ENCODE data around the gene TMEM270. TPM values are rescaled to one million over a fixed set of nuclear protein-coding genes. Genes with fewer than 3 reads are reported as not detected.

Gene TMEM270
- polyA plus RNA-seq, 1 of the 3 experiments (the other 2 are of a cell fraction): 0.71 TPM

DNA sequence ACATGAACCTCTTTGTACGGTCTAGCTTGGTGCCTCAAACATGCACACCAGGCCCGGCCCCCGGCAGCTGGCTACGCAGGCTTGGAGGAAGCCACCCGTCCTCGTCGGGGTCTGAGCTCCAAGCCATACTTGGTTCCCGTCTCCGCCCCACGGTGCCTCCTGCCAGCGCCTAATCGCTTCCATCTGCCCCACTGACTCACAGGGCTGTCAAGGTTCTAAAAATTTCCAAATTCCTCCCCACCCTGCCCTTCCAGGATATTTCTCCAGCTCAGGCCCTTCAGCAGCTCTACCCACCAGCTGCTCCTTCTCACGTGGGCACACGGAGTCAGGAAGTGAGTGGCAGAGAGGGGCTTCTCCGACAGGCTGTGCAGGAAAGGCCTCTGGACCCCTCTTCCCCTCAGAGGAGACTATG is 38.8 kb downstream of the TMEM270 start (continued):
- TF ChIP-seq, protein P1, sequence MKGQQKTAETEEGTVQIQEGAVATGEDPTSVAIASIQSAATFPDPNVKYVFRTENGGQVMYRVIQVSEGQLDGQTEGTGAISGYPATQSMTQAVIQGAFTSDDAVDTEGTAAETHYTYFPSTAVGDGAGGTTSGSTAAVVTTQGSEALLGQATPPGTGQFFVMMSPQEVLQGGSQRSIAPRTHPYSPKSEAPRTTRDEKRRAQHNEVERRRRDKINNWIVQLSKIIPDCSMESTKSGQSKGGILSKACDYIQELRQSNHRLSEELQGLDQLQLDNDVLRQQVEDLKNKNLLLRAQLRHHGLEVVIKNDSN (IDR thresholded peaks at IDR 0.05; ENCODE audit: borderline replicate concordance, low read depth): peak; percentile 85; the same call in 1 of the 2 replicates
- TF ChIP-seq, protein P2, sequence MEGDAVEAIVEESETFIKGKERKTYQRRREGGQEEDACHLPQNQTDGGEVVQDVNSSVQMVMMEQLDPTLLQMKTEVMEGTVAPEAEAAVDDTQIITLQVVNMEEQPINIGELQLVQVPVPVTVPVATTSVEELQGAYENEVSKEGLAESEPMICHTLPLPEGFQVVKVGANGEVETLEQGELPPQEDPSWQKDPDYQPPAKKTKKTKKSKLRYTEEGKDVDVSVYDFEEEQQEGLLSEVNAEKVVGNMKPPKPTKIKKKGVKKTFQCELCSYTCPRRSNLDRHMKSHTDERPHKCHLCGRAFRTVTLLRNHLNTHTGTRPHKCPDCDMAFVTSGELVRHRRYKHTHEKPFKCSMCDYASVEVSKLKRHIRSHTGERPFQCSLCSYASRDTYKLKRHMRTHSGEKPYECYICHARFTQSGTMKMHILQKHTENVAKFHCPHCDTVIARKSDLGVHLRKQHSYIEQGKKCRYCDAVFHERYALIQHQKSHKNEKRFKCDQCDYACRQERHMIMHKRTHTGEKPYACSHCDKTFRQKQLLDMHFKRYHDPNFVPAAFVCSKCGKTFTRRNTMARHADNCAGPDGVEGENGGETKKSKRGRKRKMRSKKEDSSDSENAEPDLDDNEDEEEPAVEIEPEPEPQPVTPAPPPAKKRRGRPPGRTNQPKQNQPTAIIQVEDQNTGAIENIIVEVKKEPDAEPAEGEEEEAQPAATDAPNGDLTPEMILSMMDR (IDR thresholded peaks at IDR 0.05): no peak
- peak; percentile 38; the same call in 1 of the 2 replicates for TF ChIP-seq TAF1 (IDR thresholded peaks at IDR 0.05; ENCODE audit: borderline replicate concordance, low read depth, low read length)
- no peak for TF ChIP-seq YY1 (IDR thresholded peaks at IDR 0.05; ENCODE audit: low read depth)
- peak; percentile 90; the same call in 1 of the 2 replicates for TF ChIP-seq MEF2A (IDR thresholded peaks at IDR 0.05; ENCODE audit: borderline replicate concordance, low read depth)
- peak; percentile 97 for TF ChIP-seq FOSL2 (IDR thresholded peaks at IDR 0.05; ENCODE audit: borderline replicate concordance, low read depth)
- TF ChIP-seq NFIC (IDR thresholded peaks at IDR 0.05; ENCODE audit: borderline replicate concordance): peak; percentile 97
- TF ChIP-seq, protein P3, sequence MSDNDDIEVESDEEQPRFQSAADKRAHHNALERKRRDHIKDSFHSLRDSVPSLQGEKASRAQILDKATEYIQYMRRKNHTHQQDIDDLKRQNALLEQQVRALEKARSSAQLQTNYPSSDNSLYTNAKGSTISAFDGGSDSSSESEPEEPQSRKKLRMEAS (IDR thresholded peaks at IDR 0.05; ENCODE audit: low read depth): peak; percentile 88
- no peak for TF ChIP-seq CHD2 (IDR thresholded peaks at IDR 0.05; ENCODE audit: low read length, partially characterized antibody)
- peak; percentile 91; the same call in 1 of the 2 replicates for TF ChIP-seq SIN3A (IDR thresholded peaks at IDR 0.05; ENCODE audit: borderline replicate concordance, low read depth, low read length)
- no peak for TF ChIP-seq GABPA (IDR thresholded peaks at IDR 0.05; ENCODE audit: low read depth)

DNA sequence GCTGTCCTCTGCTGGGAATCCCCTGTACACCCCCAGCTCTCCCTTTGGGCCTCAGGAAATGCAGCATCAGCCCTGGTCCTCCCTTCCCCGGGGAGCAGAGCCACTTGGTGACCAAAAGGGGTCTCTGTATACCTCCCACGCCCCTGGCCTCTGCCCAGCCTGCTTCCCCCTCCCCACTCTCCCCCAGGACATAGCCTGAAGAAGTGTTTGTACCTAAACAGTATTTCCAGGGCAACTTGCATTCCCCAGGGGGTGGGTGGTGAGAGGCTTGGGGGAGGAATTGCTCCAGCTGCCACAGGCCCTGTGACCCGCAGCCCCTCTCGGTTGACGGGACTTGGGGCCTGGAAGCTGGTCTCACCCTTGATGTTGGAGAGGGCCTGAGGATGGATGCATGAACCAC is 39.3 kb downstream of the TMEM270 start:
- WGBS (ENCODE audit: low lambda C conversion rate): 73% methylated on average over 5 of the region's 5 CpGs
- no peaks in the 10 kb centered on the region for H3K79me2 ChIP-seq (ENCODE audit: insufficient read depth)
- peak overlapping the region; percentile 50 to 96; a peak in 3 of 4 replicates for H3K27ac ChIP-seq (ENCODE audit: low read depth in 2 of 2, low read length in 1 of 2)
- peaks cover 39% of the 10 kb centered on the region for H3F3A ChIP-seq (replicated peaks; ENCODE audit: insufficient read depth)
- no peaks in the 10 kb centered on the region for H3K9me3 ChIP-seq
- H3K9ac ChIP-seq: peak overlapping the region; percentile 51; the same call in 1 of the 2 replicates
- H3K9me2 ChIP-seq: no peaks in the 10 kb centered on the region
- H3K36me3 ChIP-seq (replicated peaks in 1 of 2; ENCODE audit: control insufficient read depth in 1 of 2, insufficient read depth in 2 of 2, low read length in 1 of 2): no peaks in the 10 kb centered on the region
- DNase-seq: peak; percentile 46
- no peaks in the 10 kb centered on the region for H3K27me3 ChIP-seq (ENCODE audit: insufficient read depth)
- no peaks in the 10 kb centered on the region for H4K20me1 ChIP-seq (ENCODE audit: insufficient read depth)
- H3K4me2 ChIP-seq: peak overlapping the region; percentile 36; the same call in 1 of the 2 replicates
- H3K4me3 ChIP-seq (ENCODE audit: low read depth in 2 of 2, low read length in 1 of 2): no peak overlapping the region
- POLR2A ChIA-PET: interaction anchor here (0.9 kb wide), 1 partner anchor 8 kb away, joined by 3 read pairs; no protein-coding TSS in a partner anchor
- no peak overlapping the region; the same call in 1 of the 2 replicates for H2AFZ ChIP-seq (ENCODE audit: low read depth)
- H3K4me1 ChIP-seq (ENCODE audit: control insufficient read depth in 1 of 2, insufficient read depth in 2 of 2, low read depth in 1 of 2, low read length in 1 of 2): peaks cover 10 to 22% of the 10 kb centered on the region in 2 experiments; a peak in 3 of 4 replicates
- TF ChIP-seq TAF1 (IDR thresholded peaks at IDR 0.05; ENCODE audit: borderline replicate concordance, low read depth, low read length): no peak
- TF ChIP-seq JUND (IDR thresholded peaks at IDR 0.05): no peak
- no peak for TF ChIP-seq NRF1 (IDR thresholded peaks at IDR 0.05; ENCODE audit: low read depth, low read length)
- TF ChIP-seq, protein P2 (IDR thresholded peaks at IDR 0.05): 0 out of 2 replicates have a peak, but pooled peaks have one; percentile 10
- TF ChIP-seq RAD21 (IDR thresholded peaks at IDR 0.05; ENCODE audit: low read length): no peak
- TF ChIP-seq TEAD4 (IDR thresholded peaks at IDR 0.05; ENCODE audit: borderline replicate concordance, insufficient read depth): no peak
- CTCF ChIA-PET: interaction anchor here (1.1 to 1.4 kb wide), 2 partner anchors 8 to 127 kb away, joined by 3 to 5 read pairs; no protein-coding TSS in a partner anchor

Measured in SK-N-SH (cell line).